ENCODE data around the gene CDH8.

Gene CDH8

GRCh38 chr16:61836804-61837393, 199.3 kb downstream of the CDH8 start:
- Histone ChIP-seq H3K4me1 (ENCODE audit: insufficient read depth, low read length) (no peaks in the 10 kb centered on the region), H3K4me3 (ENCODE audit: low read depth in 1 of 2, low read length in 2 of 2) (no peak overlapping the region), H3K36me3 (ENCODE audit: insufficient read depth, low read length) (no peaks in the 10 kb centered on the region), H3K9ac (ENCODE audit: low read length) (no peak overlapping the region), H3K27me3 (ENCODE audit: control insufficient read depth in 1 of 2, insufficient read depth in 2 of 2, low read length in 2 of 2) (no peaks in the 10 kb centered on the region), H3K9me3 (ENCODE audit: low read length) (no peaks in the 10 kb centered on the region), H3K27ac (ENCODE audit: low read depth, low read length) (no peak overlapping the region)

- Histone ChIP-seq H3K27ac (ENCODE audit: low read depth, low read length) (no peak overlapping the region), H3K36me3 (ENCODE audit: insufficient read depth, low read length) (no peaks in the 10 kb centered on the region), H3K27me3 (ENCODE audit: control insufficient read depth in 1 of 2, insufficient read depth in 2 of 2, low read length in 2 of 2) (no peaks in the 10 kb centered on the region), H3K4me1 (ENCODE audit: insufficient read depth, low read length) (no peaks in the 10 kb centered on the region), H3K9ac (ENCODE audit: low read length) (no peak overlapping the region), H3K9me3 (ENCODE audit: low read length) (no peaks in the 10 kb centered on the region), H3K4me3 (ENCODE audit: low read depth in 1 of 2, low read length in 2 of 2) (no peak overlapping the region)
Measured at GRCh38 chr16:61834082-61834481, 202.2 kb downstream of the CDH8 start.

GRCh38 chr16:61831351-61831917, 204.8 kb downstream of the CDH8 start:
- Histone ChIP-seq H3K9ac (ENCODE audit: low read length) (no peak overlapping the region), H3K4me3 (ENCODE audit: low read depth in 1 of 2, low read length in 2 of 2) (no peak overlapping the region), H3K27ac (ENCODE audit: low read depth, low read length) (no peak overlapping the region), H3K4me1 (ENCODE audit: insufficient read depth, low read length) (no peaks in the 10 kb centered on the region), H3K9me3 (ENCODE audit: low read length) (no peaks in the 10 kb centered on the region), H3K36me3 (ENCODE audit: insufficient read depth, low read length) (no peaks in the 10 kb centered on the region), H3K27me3 (ENCODE audit: control insufficient read depth in 1 of 2, insufficient read depth in 2 of 2, low read length in 2 of 2) (no peaks in the 10 kb centered on the region)

GRCh38 chr16:61829631-61830030, 206.6 kb downstream of the CDH8 start:
- H3K27ac ChIP-seq (ENCODE audit: low read depth, low read length), result no peak overlapping the region
- no peak overlapping the region for H3K9ac ChIP-seq (ENCODE audit: low read length)
- no peaks in the 10 kb centered on the region for H3K27me3 ChIP-seq (ENCODE audit: control insufficient read depth in 1 of 2, insufficient read depth in 2 of 2, low read length in 2 of 2)
- no peaks in the 10 kb centered on the region for H3K4me1 ChIP-seq (ENCODE audit: insufficient read depth, low read length)
- no peaks in the 10 kb centered on the region for H3K9me3 ChIP-seq (ENCODE audit: low read length)
- H3K4me3 ChIP-seq (ENCODE audit: low read depth in 1 of 2, low read length in 2 of 2), result no peak overlapping the region
- H3K36me3 ChIP-seq (ENCODE audit: insufficient read depth, low read length), result no peaks in the 10 kb centered on the region

GRCh38 chr16:61823326-61823725, 212.9 kb downstream of the CDH8 start:
- no peaks in the 10 kb centered on the region for H3K9me3 ChIP-seq (ENCODE audit: low read length)

GRCh38 chr16:61820820-61821219, 215.4 kb downstream of the CDH8 start:
- no peak overlapping the region for H3K27ac ChIP-seq (ENCODE audit: low read depth, low read length)
- H3K9ac ChIP-seq (ENCODE audit: low read length), result no peak overlapping the region
- H3K36me3 ChIP-seq (ENCODE audit: insufficient read depth, low read length), result no peaks in the 10 kb centered on the region
- H3K9me3 ChIP-seq (ENCODE audit: low read length), result no peaks in the 10 kb centered on the region
- H3K27me3 ChIP-seq (ENCODE audit: control insufficient read depth in 1 of 2, insufficient read depth in 2 of 2, low read length in 2 of 2), result no peaks in the 10 kb centered on the region
- no peak overlapping the region for H3K4me3 ChIP-seq (ENCODE audit: low read depth in 1 of 2, low read length in 2 of 2)
- no peaks in the 10 kb centered on the region for H3K4me1 ChIP-seq (ENCODE audit: insufficient read depth, low read length)

More at GRCh38 chr16:61823326-61823725, 212.9 kb downstream of the CDH8 start:
- H3K27me3 ChIP-seq (ENCODE audit: control insufficient read depth in 1 of 2, insufficient read depth in 2 of 2, low read length in 2 of 2), result no peaks in the 10 kb centered on the region
- no peaks in the 10 kb centered on the region for H3K4me1 ChIP-seq (ENCODE audit: insufficient read depth, low read length)
- H3K36me3 ChIP-seq (ENCODE audit: insufficient read depth, low read length), result no peaks in the 10 kb centered on the region
- no peak overlapping the region for H3K27ac ChIP-seq (ENCODE audit: low read depth, low read length)
- no peak overlapping the region for H3K9ac ChIP-seq (ENCODE audit: low read length)
- H3K4me3 ChIP-seq (ENCODE audit: low read depth in 1 of 2, low read length in 2 of 2), result no peak overlapping the region

GRCh38 chr16:61820398-61820797, 215.8 kb downstream of the CDH8 start:
- Histone ChIP-seq H3K27ac (ENCODE audit: low read depth, low read length) (no peak overlapping the region), H3K36me3 (ENCODE audit: insufficient read depth, low read length) (no peaks in the 10 kb centered on the region), H3K9ac (ENCODE audit: low read length) (no peak overlapping the region), H3K4me1 (ENCODE audit: insufficient read depth, low read length) (no peaks in the 10 kb centered on the region), H3K9me3 (ENCODE audit: low read length) (no peaks in the 10 kb centered on the region), H3K27me3 (ENCODE audit: control insufficient read depth in 1 of 2, insufficient read depth in 2 of 2, low read length in 2 of 2) (no peaks in the 10 kb centered on the region), H3K4me3 (ENCODE audit: low read depth in 1 of 2, low read length in 2 of 2) (no peak overlapping the region)

- Histone ChIP-seq H3K9me3 (ENCODE audit: low read length) (no peaks in the 10 kb centered on the region), H3K9ac (ENCODE audit: low read length) (no peak overlapping the region), H3K4me3 (ENCODE audit: low read depth in 1 of 2, low read length in 2 of 2) (no peak overlapping the region), H3K4me1 (ENCODE audit: insufficient read depth, low read length) (no peaks in the 10 kb centered on the region), H3K36me3 (ENCODE audit: insufficient read depth, low read length) (no peaks in the 10 kb centered on the region), H3K27me3 (ENCODE audit: control insufficient read depth in 1 of 2, insufficient read depth in 2 of 2, low read length in 2 of 2) (no peaks in the 10 kb centered on the region), H3K27ac (ENCODE audit: low read depth, low read length) (no peak overlapping the region)
Measured at GRCh38 chr16:61818850-61819249, 217.4 kb downstream of the CDH8 start.

GRCh38 chr16:61817583-61818278, 218.5 kb downstream of the CDH8 start:
- no peaks in the 10 kb centered on the region for H3K36me3 ChIP-seq (ENCODE audit: insufficient read depth, low read length)
- no peak overlapping the region for H3K27ac ChIP-seq (ENCODE audit: low read depth, low read length)
- H3K4me3 ChIP-seq (ENCODE audit: low read depth in 1 of 2, low read length in 2 of 2), result no peak overlapping the region
- no peaks in the 10 kb centered on the region for H3K27me3 ChIP-seq (ENCODE audit: control insufficient read depth in 1 of 2, insufficient read depth in 2 of 2, low read length in 2 of 2)
- no peaks in the 10 kb centered on the region for H3K9me3 ChIP-seq (ENCODE audit: low read length)
- H3K9ac ChIP-seq (ENCODE audit: low read length), result no peak overlapping the region
- H3K4me1 ChIP-seq (ENCODE audit: insufficient read depth, low read length), result no peaks in the 10 kb centered on the region

- H3K9me3 ChIP-seq (ENCODE audit: low read length), result no peaks in the 10 kb centered on the region
- no peaks in the 10 kb centered on the region for H3K27me3 ChIP-seq (ENCODE audit: control insufficient read depth in 1 of 2, insufficient read depth in 2 of 2, low read length in 2 of 2)
- H3K4me1 ChIP-seq (ENCODE audit: insufficient read depth, low read length), result no peaks in the 10 kb centered on the region
- H3K9ac ChIP-seq (ENCODE audit: low read length), result no peak overlapping the region
- H3K27ac ChIP-seq (ENCODE audit: low read depth, low read length), result no peak overlapping the region
- no peaks in the 10 kb centered on the region for H3K36me3 ChIP-seq (ENCODE audit: insufficient read depth, low read length)
- H3K4me3 ChIP-seq (ENCODE audit: low read depth in 1 of 2, low read length in 2 of 2), result no peak overlapping the region
Measured at GRCh38 chr16:61814726-61815347, 221.4 kb downstream of the CDH8 start.

GRCh38 chr16:61813339-61813738, 222.9 kb downstream of the CDH8 start:
- Histone ChIP-seq H3K9ac (ENCODE audit: low read length) (no peak overlapping the region), H3K27ac (ENCODE audit: low read depth, low read length) (no peak overlapping the region), H3K4me3 (ENCODE audit: low read depth in 1 of 2, low read length in 2 of 2) (no peak overlapping the region), H3K27me3 (ENCODE audit: control insufficient read depth in 1 of 2, insufficient read depth in 2 of 2, low read length in 2 of 2) (no peaks in the 10 kb centered on the region), H3K36me3 (ENCODE audit: insufficient read depth, low read length) (no peaks in the 10 kb centered on the region), H3K9me3 (ENCODE audit: low read length) (no peaks in the 10 kb centered on the region), H3K4me1 (ENCODE audit: insufficient read depth, low read length) (no peaks in the 10 kb centered on the region)

All from muscle layer of colon (tissue), 2 donors.